GM18499 (cell line): ENCODE results near the gene SLC52A3.
"Not testable (repeated sequence)": the region's sequence is repeated elsewhere in the genome, so short reads cannot be mapped to it uniquely, and the experiment has no call there.

Experiments
- ATAC-seq: cut with Tn5 transposase; IDR thresholded peaks from one replicate; pipeline ENCODE4 v1.9.1; 2021; ENCODE audit warnings: moderate number of reproducible peaks; ENCODE audit not compliant: insufficient read depth, unreplicated experiment

SLC52A3 gene

DNA sequence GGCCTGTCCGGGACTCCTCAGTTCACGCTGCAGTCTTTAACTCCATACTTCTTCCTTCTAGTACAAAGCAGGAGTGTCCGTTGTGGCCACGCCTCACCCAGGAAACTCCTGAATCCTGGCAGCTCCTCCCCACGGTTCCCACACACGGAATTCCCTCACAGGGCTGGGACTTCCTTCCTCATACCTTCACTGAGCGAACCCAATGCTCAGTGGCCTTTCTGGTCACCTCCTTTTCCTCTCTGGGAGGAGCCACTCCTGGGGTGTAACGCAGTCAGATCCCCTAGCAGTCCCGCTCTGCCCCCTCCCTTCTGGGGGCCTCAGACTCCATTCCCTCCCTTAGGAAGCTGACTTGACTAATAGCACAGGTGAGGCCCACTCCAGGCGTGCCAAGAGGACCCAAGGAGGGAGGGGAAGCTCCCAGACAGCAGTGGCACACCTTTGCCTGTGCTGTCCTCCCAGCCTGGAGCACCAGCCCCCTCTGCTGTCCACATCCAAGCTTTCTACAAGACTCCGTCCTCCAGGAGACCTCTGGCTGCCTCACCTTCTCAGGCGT lies at the start of gene SLC52A3:
TSS of gene SLC52A3 (minus strand) at position 75 of the 553 bp plus-strand sequence. CDS start 2,726 bp downstream, outside the sequence.
- no peak for ATAC-seq

GRCh38 chr20:815914-816606 lies 47.8 kb upstream of the SLC52A3 start:
- ATAC-seq, result no peak

DNA sequence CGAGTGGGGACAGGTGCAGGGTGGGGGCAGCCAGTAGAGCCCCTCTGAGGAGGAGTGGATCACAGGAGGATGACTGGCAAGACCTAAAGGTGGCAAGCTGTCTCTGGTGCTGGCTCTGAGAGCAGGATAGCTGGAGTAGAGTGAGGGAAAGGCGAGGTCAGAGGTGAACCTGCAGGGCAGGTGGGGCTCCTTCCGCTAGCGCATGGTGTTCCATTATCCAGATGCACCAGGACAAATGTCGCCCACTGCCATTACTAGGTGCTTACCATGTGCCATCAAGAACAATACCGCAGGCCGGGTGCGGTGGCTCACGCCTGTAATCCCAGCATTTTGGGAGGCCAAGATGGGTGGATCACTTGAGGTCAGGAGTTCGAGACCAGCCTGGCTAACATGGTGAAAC lies 46.9 kb upstream of the SLC52A3 start:
- no peak for ATAC-seq

DNA sequence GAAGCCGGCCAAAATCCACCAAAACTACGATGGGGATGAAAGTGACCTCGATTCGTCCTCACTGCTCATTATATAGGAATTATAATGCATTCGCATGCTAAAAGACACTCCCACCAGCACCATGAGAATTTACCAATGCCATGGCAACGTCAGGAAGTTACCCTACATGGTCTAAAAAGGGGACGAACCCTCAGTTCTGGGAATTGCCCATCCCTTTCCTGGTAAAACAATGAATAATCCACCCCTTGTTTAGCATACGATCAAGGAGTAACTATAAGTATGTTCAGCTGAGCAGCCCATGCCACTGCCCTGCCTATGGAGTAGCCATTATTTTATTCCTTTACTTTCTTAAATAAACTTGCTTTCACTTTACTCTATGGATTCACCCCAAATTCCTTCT lies 45.1 kb upstream of the SLC52A3 start:
- no peak for ATAC-seq

- not testable (repeated sequence) for ATAC-seq
These were observed 44.1 kb upstream of the SLC52A3 start for GRCh38 chr20:812435-812814.

DNA sequence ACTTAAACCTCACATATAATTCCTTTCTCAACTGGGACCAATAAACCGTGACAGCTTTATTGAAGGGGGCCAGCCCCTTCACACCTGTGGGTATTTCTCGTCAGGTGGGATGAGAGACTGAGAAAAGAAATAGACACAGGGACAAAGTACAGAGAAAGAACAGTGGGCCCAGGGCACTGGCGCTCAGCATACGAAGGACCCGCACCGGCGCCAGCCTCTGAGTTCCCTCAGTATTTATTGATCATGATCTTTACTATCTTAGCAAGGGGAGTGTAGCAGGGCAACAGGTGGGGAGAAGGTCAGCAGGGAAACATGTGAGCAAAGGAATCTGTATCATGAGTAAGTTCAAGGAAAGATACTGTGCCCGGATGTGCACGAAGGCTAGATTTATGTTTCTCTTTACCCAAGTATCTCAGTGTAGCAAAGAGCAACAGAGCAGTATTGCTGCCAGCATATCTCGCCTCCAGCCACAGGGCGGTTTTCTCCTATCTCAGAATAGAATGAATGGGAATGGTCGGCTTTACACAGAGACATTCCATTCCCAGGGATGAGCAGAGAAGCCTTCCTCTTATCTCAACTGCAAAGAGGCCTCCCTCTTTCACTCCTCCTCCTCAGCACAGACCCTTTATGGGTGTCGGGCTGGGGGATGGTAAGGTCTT lies 43.6 kb upstream of the SLC52A3 start:
- ATAC-seq, result not testable (repeated sequence)

DNA sequence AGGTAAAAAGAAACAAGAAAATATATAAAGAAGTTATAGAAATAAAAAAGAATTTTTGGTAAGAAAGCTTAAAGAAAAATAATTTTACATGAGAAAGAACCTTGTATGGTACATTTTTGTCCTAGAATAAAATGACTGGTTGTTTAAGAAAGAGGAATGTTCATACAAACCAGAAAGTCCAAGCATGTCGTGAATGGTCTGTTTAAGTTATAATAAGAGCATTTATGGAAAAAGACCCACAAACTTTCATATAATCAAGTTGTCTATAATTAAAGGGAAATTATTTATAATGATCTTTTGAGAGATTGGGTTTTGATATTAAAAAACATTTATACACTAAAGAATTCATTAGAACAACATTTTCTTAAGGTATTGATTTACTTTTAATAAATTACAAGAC lies 37.4 kb upstream of the SLC52A3 start:
- ATAC-seq, result no peak

GRCh38 chr20:801678-802077 lies 33.4 kb upstream of the SLC52A3 start:
- ATAC-seq, result no peak

- ATAC-seq, result not testable (repeated sequence)
These were observed 31.7 kb upstream of the SLC52A3 start for GRCh38 chr20:800026-800425.

- ATAC-seq, result not testable (repeated sequence)
These were observed 30.4 kb upstream of the SLC52A3 start for GRCh38 chr20:798746-799145.

DNA sequence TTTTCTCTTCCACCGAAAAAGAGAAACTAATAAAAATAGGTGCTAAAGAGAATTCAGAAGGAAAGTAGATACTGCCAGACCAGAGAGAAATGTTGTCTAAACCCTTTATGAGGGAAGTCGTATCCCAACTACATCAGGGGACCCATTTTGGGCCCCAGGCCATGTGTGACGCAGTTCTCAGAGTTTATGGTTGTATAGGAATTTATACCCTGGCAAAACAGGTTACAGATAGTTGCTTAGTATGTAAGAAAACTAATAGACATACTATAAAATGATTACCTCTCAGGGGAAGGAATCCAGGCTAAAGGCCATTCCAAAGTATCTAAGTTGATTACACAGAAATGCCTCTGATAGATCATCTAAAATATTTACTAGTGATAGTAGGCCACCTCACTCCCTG lies 28.6 kb upstream of the SLC52A3 start:
- no peak for ATAC-seq

DNA sequence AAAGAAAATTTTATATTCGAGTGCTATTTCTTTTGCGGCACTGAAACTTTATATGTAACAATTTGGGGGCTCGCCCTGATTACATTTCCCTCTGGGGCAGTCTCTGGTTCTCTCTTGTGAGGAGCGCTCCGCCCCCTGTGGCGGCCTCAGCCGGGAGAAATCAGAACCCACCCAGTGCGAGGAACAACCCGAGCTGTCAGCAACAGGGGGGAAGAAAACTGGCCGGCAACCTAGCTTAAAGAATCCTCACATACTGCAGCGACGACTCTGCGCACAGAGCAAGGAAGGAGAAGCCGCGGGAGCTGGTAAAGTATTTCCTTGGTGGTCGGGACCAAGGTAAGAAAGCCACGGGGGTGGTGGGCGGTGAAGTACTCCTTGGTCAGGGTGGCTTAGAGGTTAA lies 23.9 kb upstream of the SLC52A3 start:
- no peak for ATAC-seq

DNA sequence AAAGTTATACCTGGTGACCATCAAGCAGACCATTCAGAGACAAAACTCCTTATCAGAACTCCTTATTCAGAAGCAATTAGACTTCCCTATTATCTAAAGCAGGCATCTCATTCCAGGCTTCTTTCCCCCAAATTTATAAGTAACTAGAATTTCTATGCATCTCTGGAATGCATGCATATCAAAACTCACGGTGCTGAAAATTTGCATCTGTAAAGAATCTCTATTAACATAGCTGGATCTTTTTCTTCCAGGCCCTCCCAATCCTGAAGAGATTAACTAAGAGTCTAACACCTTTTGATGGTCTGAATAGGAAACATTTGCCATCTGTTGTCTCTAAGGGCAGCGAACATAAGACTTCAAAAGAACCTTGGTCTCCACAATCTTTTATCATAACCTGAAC lies 22.8 kb upstream of the SLC52A3 start:
- no peak for ATAC-seq

GRCh38 chr20:787825-788224 lies 19.5 kb upstream of the SLC52A3 start:
- ATAC-seq, result no peak

DNA sequence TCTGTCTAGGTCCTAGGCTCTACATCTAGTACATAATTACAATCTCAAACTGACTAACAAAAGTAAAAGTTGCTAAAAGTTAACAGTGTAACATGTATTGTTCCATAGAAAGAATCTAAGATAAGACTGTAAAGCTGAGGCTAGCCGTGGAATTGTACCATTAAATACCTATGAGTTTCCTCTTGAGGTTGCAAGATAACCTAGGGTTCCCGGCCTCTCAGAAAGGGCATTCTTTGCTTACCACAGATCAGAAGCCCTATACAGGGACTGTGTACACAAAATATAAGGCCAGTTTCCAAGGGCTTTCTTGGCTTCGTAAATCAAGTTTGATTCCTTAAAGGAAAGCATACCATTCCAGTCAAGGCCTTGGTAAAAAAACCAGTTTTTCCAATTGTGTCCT lies 11.5 kb upstream of the SLC52A3 start:
- ATAC-seq, result no peak

GRCh38 chr20:776165-776564 lies 7.9 kb upstream of the SLC52A3 start:
- ATAC-seq, result no peak

GRCh38 chr20:775679-776135 lies 7.4 kb upstream of the SLC52A3 start:
- ATAC-seq, result no peak

- ATAC-seq, result no peak
These were observed 6.4 kb upstream of the SLC52A3 start for GRCh38 chr20:774660-775057.

DNA sequence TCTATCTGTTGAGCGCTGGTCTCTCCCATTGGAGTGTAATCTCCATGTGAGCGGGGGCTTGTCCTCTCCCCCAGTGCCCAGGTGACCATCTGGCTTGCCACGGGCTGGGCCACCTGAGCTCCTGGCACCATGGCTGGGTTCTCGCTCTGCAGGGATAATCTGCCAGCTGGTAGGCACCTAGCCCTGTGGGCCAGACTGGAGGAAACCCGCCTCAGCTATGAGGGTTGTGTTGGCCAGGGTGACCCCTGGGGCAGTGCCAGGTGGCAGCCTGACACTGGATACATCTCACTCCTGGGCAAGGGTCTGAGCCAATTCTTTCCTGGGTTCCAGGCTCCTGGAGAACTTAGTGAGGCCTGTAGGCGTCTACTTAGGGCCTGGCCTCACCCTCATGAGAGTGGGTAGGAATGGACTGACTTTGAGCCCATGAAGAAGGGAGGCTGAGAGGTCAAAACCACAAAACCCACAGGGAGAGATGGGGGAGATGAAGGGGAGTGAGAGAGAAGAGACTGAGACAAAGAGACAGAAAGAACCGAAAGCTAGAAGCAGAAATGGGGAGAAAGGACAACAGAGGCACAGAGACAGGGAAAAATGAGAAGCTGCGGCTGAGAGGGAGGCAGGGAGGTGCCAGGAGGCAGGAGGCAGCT lies 5.8 kb upstream of the SLC52A3 start:
- ATAC-seq, result no peak

- no peak for ATAC-seq
These were observed 4.5 kb upstream of the SLC52A3 start for GRCh38 chr20:772806-773205.
